ENCODE data around the gene MAPK14.

DNA sequence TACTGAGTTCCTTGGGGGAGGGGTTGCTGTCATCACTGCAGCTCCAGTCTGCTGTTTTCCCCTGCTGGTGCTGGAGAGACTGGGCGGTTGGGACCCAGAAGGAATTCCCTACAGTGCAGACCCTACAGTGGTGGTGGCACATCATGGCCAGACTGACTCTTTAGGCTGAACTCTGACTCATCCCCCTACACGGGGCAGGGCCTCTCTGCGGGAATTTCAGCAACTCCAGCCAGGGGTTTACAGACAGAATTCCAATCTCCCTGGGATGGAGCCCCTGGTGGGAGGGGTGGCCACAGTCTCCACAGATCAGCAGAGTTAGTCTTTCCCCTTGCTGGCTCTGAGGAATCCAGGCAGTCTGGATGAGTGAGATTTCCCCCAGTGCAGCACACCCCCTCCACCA lies 55.8 kb downstream of the MAPK14 start:
- TF ChIP-seq, protein P1, sequence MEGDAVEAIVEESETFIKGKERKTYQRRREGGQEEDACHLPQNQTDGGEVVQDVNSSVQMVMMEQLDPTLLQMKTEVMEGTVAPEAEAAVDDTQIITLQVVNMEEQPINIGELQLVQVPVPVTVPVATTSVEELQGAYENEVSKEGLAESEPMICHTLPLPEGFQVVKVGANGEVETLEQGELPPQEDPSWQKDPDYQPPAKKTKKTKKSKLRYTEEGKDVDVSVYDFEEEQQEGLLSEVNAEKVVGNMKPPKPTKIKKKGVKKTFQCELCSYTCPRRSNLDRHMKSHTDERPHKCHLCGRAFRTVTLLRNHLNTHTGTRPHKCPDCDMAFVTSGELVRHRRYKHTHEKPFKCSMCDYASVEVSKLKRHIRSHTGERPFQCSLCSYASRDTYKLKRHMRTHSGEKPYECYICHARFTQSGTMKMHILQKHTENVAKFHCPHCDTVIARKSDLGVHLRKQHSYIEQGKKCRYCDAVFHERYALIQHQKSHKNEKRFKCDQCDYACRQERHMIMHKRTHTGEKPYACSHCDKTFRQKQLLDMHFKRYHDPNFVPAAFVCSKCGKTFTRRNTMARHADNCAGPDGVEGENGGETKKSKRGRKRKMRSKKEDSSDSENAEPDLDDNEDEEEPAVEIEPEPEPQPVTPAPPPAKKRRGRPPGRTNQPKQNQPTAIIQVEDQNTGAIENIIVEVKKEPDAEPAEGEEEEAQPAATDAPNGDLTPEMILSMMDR (IDR thresholded peaks at IDR 0.05), result no peak
- no peak for TF ChIP-seq EZH2 (IDR thresholded peaks at IDR 0.05)

Data from neural progenitor cell (in vitro differentiated cells).